CD4-positive, CD25-positive, alpha-beta regulatory T cell (primary cell): ENCODE data around the gene SEPHS2. TPM values are rescaled to one million over a fixed set of nuclear protein-coding genes. Genes with fewer than 3 reads are reported as not detected.
"Not testable (repeated sequence)": the region's sequence is repeated elsewhere in the genome, so short reads cannot be mapped to it uniquely, and the experiment has no call there.

Experiments used
- ATAC-seq, 2 donors: fragments of 150-1000 bp; cut with Tn5 transposase; one replicate each; pipeline ENCODE4 v1.10.0; 2021; ENCODE audit warnings: low read depth in 2 of 2, moderate number of reproducible peaks in 2 of 2, moderate library complexity in 1 of 2
- DNase-seq, 3 donors: peaks; one replicate each; pipeline versions ENCODE4 v3.0.0 to v3.0.0-alpha.2; 2012 to 2022; ENCODE audit warnings: mixed read lengths in 1 of 3
- H3K27ac ChIP-seq: one replicate; pipeline ENCODE4 v1.7.0; 2013; ENCODE audit warnings: mild to moderate bottlenecking, low read length; ENCODE audit not compliant: insufficient read depth, poor library complexity, severe bottlenecking
- H3K27me3 ChIP-seq: one replicate; pipeline ENCODE4 v1.7.0; 2013; ENCODE audit warnings: low read length; ENCODE audit not compliant: control insufficient read depth, insufficient read depth
- H3K36me3 ChIP-seq: one replicate; pipeline ENCODE4 v1.7.0; 2013; ENCODE audit warnings: mild to moderate bottlenecking, low read length, moderate library complexity; ENCODE audit not compliant: control insufficient read depth, insufficient read depth
- H3K4me1 ChIP-seq: 2 replicates; pipeline ENCODE4 v1.7.0; 2013; ENCODE audit warnings: mild to moderate bottlenecking, low read length; ENCODE audit not compliant: insufficient read depth, control insufficient read depth, poor library complexity, severe bottlenecking
- H3K4me3 ChIP-seq: one replicate; pipeline ENCODE4 v1.7.0; 2013; ENCODE audit warnings: low read depth, mild to moderate bottlenecking, low read length, moderate library complexity
- H3K9me3 ChIP-seq, 2 experiments: 1 replicate in 1 of 2; 2 replicates in 1 of 2; pipeline ENCODE4 v1.7.0; 2013; ENCODE audit warnings: low read length in 2 of 2, mild to moderate bottlenecking in 1 of 2, moderate library complexity in 1 of 2; ENCODE audit not compliant: control insufficient read depth in 2 of 2
- H3K27ac Mint-ChIP-seq, 3 donors: one replicate each; pipeline ENCODE4 v1.8.0; 2020 to 2022; ENCODE audit warnings: mild to moderate bottlenecking in 3 of 3, mixed read lengths in 3 of 3, moderate library complexity in 2 of 3
- H3K27me3 Mint-ChIP-seq: one replicate; pipeline ENCODE4 v1.8.0; 2022; ENCODE audit warnings: mild to moderate bottlenecking, mixed read lengths
- H3K36me3 Mint-ChIP-seq: one replicate; pipeline ENCODE4 v1.8.0; 2020; ENCODE audit warnings: mixed read lengths
- H3K4me1 Mint-ChIP-seq, 4 donors: one replicate each; pipeline ENCODE4 v1.8.0; 2020 to 2022; ENCODE audit warnings: mixed read lengths in 4 of 4, mild to moderate bottlenecking in 1 of 4
- H3K4me3 Mint-ChIP-seq, 4 donors: one replicate each; pipeline ENCODE4 v1.8.0; 2020 to 2022; ENCODE audit warnings: mild to moderate bottlenecking in 4 of 4, mixed read lengths in 4 of 4, moderate library complexity in 3 of 4
- H3K9me3 Mint-ChIP-seq, 7 donors: one replicate each; pipeline ENCODE4 v1.8.0; 2020 to 2022; ENCODE audit warnings: mixed read lengths in 7 of 7, mild to moderate bottlenecking in 3 of 7, moderate library complexity in 2 of 7
- polyA plus RNA-seq, 4 donors: library from polyadenylated mRNA; unstranded; fragments of 300-500 nt; fragmentation: Illumina TruSeq; gene quantifications; one replicate each; pipeline ENCODE4 v1.2.3, GENCODE V29; 2021
- total RNA-seq: library from RNA; stranded (reverse); gene quantifications from one replicate; pipeline ENCODE4 v1.2.3, GENCODE V29; 2022

SEPHS2 gene
- total and polyA plus RNA-seq, 5 donors from 2014 or later: 26.0 to 89.8 (median 79.1) TPM

- Mint-ChIP-seq H3K4me3 (peak overlapping the region; percentile 74 to 91 (median 87)), H3K27ac (peak overlapping the region in 1 of 3 donors; percentile 79), H3K36me3 (peaks cover 12% of the 10 kb centered on the region), H3K4me1 (peaks cover 5 to 39% (median 22%) of the 10 kb centered on the region in 4 donors), H3K9me3 (no peaks in the 10 kb centered on the region), H3K27me3 (no peaks in the 10 kb centered on the region)
- H3K27me3 ChIP-seq: no peaks in the 10 kb centered on the region
- no peaks in the 10 kb centered on the region for H3K36me3 ChIP-seq
- H3K27ac ChIP-seq: no peak overlapping the region
- H3K4me3 ChIP-seq: no peak overlapping the region
- H3K4me1 ChIP-seq: peaks cover 22% of the 10 kb centered on the region
- no peak for DNase-seq
- no peaks in the 10 kb centered on the region for H3K9me3 ChIP-seq
- ATAC-seq: no peak
These were observed 43.8 kb downstream of the SEPHS2 start for GRCh38 chr16:30401768-30402425.

DNA sequence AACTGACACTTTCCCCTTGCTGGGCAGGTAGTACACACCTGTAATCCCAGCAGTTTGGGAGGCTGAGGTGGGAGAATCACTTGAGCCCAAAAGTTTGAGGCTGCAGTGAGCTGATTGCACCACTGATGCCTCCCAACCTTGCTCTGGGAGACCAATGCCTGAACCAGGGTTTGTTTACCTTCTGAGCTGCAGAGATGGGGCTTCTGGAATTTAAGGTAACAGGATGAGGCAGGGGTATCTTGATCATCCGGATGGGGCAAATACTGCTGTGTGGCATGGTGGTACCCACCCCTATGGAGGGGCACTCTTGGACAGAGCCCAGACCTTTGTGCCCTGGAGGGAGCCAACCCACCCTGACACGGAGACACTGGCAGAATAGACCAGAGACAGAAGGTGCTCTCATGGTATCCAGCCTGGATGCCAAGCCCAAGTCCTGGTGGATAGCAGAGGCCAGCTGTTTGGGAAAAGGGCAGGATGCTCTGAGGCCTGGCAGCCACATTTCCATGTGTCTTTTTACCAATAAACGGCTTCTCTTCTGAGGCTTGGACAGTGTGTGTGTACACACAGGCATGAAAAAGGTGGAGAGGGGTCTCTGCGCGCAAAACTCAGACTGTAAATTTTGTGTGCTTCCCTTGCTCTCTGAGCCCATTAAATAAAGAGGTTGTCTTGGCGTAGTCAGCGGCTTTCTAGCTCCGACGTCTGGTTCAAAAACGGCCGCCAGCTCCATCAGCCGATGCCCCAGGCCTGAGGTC lies 46.1 kb downstream of the SEPHS2 start:
- H3K36me3 Mint-ChIP-seq: peaks cover 12% of the 10 kb centered on the region
- H3K4me3 ChIP-seq: peak overlapping the region; percentile 70
- no peaks in the 10 kb centered on the region for H3K9me3 Mint-ChIP-seq

DNA sequence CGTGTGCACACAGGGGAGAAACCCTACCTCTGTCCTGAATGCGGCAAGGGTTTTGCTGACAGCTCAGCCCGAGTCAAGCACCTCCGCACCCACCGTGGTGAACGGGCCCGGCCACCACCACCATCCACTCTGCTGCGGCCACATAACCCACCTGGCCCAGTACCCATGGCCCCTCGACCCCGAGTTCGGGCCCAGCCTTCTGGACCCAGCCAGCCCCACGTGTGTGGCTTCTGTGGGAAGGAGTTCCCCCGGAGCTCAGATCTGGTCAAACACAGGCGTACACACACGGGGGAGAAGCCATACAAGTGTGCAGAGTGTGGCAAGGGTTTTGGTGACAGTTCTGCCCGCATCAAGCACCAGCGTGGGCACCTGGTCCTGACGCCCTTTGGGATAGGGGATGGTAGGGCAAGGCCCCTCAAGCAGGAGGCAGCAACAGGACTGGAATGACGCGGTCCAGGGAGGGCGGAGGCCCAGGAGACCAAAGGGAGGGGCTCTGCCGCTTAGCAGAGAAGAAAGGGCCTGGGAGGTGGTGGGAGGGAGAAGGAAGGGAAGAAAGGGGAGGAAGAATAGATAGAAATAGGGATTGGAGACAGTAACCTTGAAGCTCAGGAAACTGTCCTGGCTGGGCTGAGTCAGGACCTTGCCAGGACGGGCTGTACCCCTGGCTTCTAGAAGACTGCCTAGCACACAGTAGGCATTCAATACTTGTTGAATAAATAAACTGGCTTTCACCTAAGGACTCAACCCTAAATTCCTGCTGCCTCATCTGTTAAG lies 46.8 kb downstream of the SEPHS2 start:
- H3K4me3 Mint-ChIP-seq: peak overlapping the region; percentile 64 to 91 (median 82)
- no peaks in the 10 kb centered on the region for H3K27me3 ChIP-seq
- H3K9me3 Mint-ChIP-seq: no peaks in the 10 kb centered on the region
- H3K27ac Mint-ChIP-seq: peak overlapping the region in 2 of 3 donors; percentile 79 to 90
- H3K36me3 Mint-ChIP-seq: peaks cover 12% of the 10 kb centered on the region
- H3K27ac ChIP-seq: no peak overlapping the region
- H3K9me3 ChIP-seq: no peaks in the 10 kb centered on the region
- no peak overlapping the region for H3K4me3 ChIP-seq
- ATAC-seq: no peak
- no peaks in the 10 kb centered on the region for H3K36me3 ChIP-seq
- no peak for DNase-seq
- peaks cover 5 to 58% (median 27%) of the 10 kb centered on the region in 4 donors for H3K4me1 Mint-ChIP-seq
- no peaks in the 10 kb centered on the region for H3K27me3 Mint-ChIP-seq
- H3K4me1 ChIP-seq: peaks cover 33% of the 10 kb centered on the region

More for the DNA sequence above, 46.1 kb downstream of the SEPHS2 start:
- Mint-ChIP-seq H3K27ac (peak overlapping the region; percentile 90 to 96 (median 90)), H3K4me1 (peaks cover 5 to 52% (median 26%) of the 10 kb centered on the region in 4 donors), H3K27me3 (no peaks in the 10 kb centered on the region), H3K4me3 (peak overlapping the region; percentile 88 to 91 (median 90))
- Histone ChIP-seq H3K4me1 (peaks cover 33% of the 10 kb centered on the region), H3K36me3 (no peaks in the 10 kb centered on the region), H3K27ac (peak overlapping the region; percentile 25), H3K9me3 (no peaks in the 10 kb centered on the region), H3K27me3 (no peaks in the 10 kb centered on the region)
- no peak for DNase-seq
- ATAC-seq: no peak

GRCh38 chr16:30397776-30398660 lies 47.7 kb downstream of the SEPHS2 start:
- peaks cover 5 to 58% (median 27%) of the 10 kb centered on the region in 4 donors for H3K4me1 Mint-ChIP-seq
- H3K4me3 Mint-ChIP-seq: peak overlapping the region; percentile 9 to 86 (median 38)
- H3K27ac Mint-ChIP-seq: peak overlapping the region in 1 of 3 donors; percentile 38

DNA sequence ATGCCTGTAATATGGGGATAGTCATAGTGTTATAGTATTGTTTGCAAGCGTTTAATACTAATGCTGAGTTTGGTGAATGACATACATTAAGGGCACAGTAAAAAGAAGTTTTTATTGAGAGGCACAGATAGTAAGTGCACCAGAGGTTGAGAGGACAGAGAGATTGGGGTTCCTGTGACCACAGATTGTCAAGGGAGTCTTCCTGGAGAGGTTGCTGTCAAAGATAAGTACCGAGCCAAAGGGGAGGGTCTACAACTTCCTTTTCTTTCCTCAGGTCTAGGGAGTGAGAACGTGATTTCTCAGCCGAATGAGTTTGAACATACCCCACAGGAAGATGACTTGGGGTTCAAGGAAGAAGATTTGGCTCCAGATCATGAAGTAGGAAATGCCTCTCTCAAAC lies 48.6 kb downstream of the SEPHS2 start:
- H3K4me1 ChIP-seq: peaks cover 33% of the 10 kb centered on the region

More at GRCh38 chr16:30397776-30398660, 47.7 kb downstream of the SEPHS2 start:
- Histone ChIP-seq H3K27ac (no peak overlapping the region), H3K4me1 (peaks cover 33% of the 10 kb centered on the region), H3K27me3 (no peaks in the 10 kb centered on the region), H3K9me3 (no peaks in the 10 kb centered on the region), H3K4me3 (no peak overlapping the region), H3K36me3 (no peaks in the 10 kb centered on the region)
- DNase-seq (no peak), ATAC-seq (no peak)
- Mint-ChIP-seq H3K9me3 (no peaks in the 10 kb centered on the region), H3K36me3 (peaks cover 12% of the 10 kb centered on the region), H3K27me3 (no peaks in the 10 kb centered on the region)

DNA sequence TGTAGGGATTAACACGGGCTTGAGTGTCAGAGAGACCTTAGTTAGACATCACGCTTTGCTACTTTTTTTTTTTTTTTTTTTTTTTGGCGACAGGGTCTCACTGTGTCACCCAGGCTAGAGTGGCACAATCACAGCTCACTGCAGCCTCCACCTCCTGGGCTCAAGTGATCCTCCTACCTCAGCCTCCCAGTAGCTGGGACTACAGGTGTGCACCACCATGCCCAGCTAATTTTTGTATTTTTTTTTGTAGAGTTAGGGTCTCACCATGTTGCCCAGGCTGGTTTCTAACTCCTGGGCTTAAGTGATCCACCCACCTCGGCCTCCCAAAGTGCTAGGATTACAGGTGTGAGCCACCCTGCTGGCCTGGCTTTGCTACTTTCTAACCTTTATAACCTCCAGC lies 49.0 kb downstream of the SEPHS2 start:
- H3K4me1 Mint-ChIP-seq: peaks cover 5 to 56% (median 25%) of the 10 kb centered on the region in 4 donors

More for the DNA sequence above, 48.6 kb downstream of the SEPHS2 start:
- Mint-ChIP-seq H3K36me3 (peaks cover 12% of the 10 kb centered on the region), H3K9me3 (no peaks in the 10 kb centered on the region), H3K27ac (peak overlapping the region in 1 of 3 donors; percentile 48), H3K27me3 (no peaks in the 10 kb centered on the region), H3K4me1 (peaks cover 5 to 58% (median 27%) of the 10 kb centered on the region in 4 donors), H3K4me3 (peak overlapping the region; percentile 54 to 92 (median 84))
- Histone ChIP-seq H3K4me3 (no peak overlapping the region), H3K36me3 (no peaks in the 10 kb centered on the region), H3K27ac (no peak overlapping the region), H3K27me3 (no peaks in the 10 kb centered on the region), H3K9me3 (no peaks in the 10 kb centered on the region)
- ATAC-seq (no peak), DNase-seq (no peak)

More for the DNA sequence above, 49.0 kb downstream of the SEPHS2 start:
- Histone ChIP-seq H3K4me3 (peak overlapping the region; percentile 83), H3K4me1 (peaks cover 33% of the 10 kb centered on the region)
- Mint-ChIP-seq H3K27ac (peak overlapping the region in 1 of 3 donors; percentile 89), H3K4me3 (peak overlapping the region; percentile 82 to 92 (median 89)), H3K36me3 (peaks cover 12% of the 10 kb centered on the region)
- not testable (repeated sequence) for H3K27me3 ChIP-seq, DNase-seq, H3K9me3 ChIP-seq, H3K27me3 Mint-ChIP-seq, H3K36me3 ChIP-seq, H3K9me3 Mint-ChIP-seq, ATAC-seq, H3K27ac ChIP-seq
